Ishikawa (cell line): ENCODE data around the gene PPFIBP1.

ENCODE experiments used
- CEBPB ChIP-seq: IDR thresholded peaks from 2 replicates; pipeline ENCODE4 v1.6.1; 2012
- EP300 ChIP-seq: IDR thresholded peaks from 2 replicates; pipeline ENCODE4 v1.6.1; 2012; ENCODE audit warnings: borderline replicate concordance

DNA sequence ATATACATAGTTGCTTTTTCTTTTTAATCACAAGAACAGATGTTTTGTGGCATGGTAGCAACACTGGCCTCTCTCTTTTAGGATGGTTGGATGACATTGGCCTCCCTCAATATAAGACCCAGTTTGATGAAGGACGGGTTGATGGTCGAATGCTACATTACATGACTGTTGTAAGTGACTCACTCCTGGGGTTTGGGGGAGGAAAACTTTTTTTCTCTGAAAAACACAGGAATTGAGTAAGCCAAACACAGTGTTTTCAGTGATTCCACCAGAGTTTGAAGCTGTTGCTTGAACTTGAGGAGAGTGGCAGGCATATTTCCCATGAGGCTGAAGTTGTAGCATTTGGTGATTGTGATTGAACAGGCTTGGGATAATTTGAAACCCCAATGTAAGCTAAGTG lies 158.5 kb downstream of the PPFIBP1 start:
- TF ChIP-seq CEBPB (no peak), EP300 (no peak)
